GM19328 (cell line): Measurements from ENCODE around the gene TNIP1.
A peak's percentile ranks its signal among the peaks of the same experiment; 100 is the strongest.

ENCODE experiments used
- ATAC-seq: cut with Tn5 transposase; IDR thresholded peaks from one replicate; pipeline ENCODE4 v1.9.1; 2021; ENCODE audit warnings: mild to moderate bottlenecking, moderate library complexity; ENCODE audit not compliant: unreplicated experiment

TNIP1 gene

GRCh38 chr5:151106043-151106442, 25.2 kb upstream of the TNIP1 start:
- ATAC-seq: no peak

DNA sequence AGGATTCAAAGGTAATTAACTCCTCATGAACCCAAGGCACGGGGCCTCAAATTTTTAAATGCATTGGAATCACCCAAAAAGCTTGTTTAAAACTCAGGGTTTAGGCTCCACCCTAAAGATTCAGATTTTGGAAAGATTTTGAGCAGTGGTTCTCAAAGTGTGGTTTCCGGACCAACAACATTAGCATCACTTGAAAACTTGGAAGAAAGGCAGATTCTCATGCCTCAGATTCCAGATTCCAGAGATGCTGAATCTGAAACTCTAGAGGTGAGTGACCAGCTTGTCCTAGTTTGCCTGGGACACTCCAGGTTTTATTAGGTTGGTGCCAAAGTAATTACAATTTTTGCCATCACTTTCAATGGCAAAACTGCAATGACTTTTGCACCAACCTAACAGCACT, 24.7 kb upstream of the TNIP1 start:
- no peak for ATAC-seq

DNA sequence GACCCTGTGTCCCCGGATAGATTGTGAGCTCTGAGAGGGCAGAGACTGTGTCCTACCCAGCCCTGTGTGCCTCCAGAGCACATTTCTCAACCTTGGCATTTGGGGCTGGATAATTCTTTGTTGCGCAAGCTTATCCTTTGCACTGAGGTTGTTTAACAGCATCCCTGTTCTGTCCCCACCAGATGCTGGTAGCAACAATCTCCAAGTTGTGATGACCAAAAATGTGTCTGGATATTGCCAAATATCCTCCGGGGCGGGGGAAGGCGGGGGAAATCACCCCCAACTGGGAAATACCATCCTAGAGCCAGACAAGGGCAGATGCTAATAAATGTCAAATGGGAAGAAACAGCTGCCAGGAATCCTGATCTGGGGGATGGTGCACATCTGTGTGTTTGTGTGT, 24.0 kb upstream of the TNIP1 start:
- ATAC-seq: no peak

DNA sequence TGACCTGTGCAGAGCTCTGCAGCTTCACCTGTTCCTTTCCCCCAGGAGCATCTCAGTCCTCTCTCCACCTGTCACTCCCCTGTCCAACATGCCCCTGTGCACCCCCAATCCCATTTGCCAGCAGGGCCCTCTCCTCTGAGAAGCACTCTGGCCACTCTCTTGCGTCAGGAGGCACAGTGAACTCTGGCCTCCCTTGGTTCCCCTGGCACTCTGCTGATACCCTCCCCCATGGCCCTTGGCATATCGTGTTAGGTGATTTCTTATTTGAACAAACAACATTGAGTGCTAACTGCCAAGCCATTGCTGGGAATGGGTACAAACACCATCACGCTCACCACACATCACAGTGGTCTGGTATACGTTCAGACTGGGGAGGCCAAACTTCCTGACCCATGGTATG, 20.9 kb upstream of the TNIP1 start:
- no peak for ATAC-seq

- ATAC-seq: no peak
Observed at GRCh38 chr5:151101151-151101550, 20.3 kb upstream of the TNIP1 start.

DNA sequence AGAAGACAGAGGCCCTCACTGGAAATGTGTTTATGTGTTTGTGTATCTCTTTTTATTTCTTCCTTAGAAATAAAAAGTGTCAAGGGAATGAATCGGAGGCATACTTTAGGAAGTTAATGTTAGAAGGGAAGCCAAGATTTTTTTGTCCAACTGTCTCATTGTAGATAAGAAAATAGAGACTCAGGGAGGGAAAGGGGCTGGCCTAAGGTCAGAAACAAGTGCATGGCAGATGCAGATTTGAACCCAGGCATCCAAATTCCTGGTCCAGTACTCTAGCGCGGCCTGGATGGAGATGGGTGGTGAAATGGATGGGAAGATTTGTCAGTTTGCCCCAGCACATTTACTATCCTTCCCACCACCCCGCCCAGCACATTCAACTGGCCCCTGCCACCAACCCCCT, 19.8 kb upstream of the TNIP1 start:
- ATAC-seq: no peak

DNA sequence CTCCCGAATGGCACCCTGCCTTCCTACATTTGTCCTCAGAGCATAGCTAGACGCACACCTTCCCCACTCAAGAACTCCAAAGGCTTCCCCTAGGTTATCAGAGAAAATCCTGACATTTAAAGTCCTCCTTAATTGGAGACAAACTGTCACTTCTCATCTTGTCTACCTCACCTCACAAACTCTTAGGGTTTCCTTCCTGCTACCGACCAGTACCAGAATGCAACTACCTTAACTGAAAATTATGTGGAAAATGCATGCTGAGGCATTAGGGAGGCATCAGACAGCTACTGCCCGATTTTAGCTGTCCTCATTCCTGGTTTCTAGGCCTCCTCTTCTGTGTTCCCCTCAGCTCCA, 17.9 kb upstream of the TNIP1 start:
- no peak for ATAC-seq

DNA sequence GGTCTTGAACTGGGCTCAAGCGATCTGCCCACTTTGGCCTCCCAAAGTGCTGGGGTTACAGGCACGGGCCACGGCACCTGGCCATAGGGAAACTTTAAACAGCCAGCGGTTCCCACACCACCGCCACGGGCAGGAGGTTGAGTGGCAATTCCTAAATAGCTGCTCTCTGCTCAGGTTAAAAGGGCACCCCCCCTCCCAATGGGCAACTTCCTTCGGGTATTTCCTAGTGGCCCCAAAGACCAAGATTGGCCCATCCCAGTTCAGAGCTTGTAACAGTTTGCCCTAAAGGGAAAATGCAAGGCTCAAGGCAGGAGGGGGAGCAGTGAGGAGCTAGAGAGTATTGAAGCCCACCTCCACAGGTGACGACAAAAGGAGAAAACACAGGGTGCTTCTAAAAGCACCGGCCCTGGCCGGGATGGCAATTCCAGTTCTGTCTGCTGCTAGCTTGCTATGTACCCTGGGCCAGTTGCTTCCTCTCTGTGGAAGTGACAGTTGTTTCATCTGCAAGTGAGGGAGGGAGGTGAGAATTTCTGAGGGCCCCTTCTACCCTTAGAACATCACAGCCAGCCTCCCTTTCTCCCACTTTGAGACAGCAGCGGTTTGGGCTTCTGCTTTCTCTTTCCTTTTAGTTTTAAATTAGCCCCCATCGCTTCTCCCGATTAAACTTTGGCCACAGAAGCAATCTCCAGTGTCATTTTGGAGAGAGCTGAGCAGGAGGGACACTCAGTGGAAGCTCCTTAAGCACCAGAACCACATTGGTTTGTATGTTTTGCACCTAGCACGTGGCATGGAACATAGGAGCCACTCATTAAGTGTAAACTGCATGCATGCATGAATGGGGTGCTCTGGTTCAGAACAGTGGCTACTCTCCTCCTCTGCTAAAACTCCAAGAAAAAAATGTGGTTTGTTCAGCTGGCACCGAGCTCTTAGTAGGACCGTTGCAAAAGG, 17.3 kb upstream of the TNIP1 start:
- ATAC-seq: peak; percentile 38

DNA sequence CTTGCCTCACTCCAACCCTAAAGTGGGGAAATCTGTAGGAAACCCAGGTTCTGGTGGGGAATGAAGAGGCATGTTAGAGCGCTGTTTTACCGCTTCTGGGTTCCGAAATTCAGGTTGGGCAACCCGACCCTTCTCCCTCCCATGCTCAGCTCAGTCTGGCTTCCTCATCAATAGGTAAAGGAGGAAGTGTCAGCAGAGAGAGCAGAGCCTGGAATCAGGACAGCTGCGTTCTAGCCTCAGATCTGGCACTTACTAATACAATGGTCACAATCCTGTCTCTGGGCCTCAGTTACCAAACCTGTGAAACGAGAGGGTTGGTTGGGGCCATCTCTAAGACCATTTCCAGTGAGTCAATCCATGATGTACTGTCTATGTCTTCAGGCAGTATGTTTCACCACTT, 16.2 kb upstream of the TNIP1 start:
- ATAC-seq: no peak

DNA sequence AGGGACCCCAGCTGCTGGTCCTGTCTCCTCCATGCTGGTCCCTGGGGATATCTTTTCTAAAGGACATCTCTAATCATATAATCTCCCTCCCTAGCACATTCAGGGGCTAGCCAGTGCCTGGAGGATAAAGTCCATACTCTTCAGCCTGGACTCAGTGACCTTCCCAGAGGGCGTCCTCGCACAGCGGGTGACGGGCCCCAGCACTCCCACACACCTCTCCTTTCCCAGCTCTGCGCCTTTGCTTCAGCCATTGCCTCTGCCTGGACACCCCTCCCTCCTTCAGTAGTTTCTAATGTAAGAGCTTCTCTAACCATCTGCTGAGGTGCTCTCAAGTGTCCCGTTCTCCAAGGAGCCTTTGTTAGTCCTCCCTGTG, 15.2 kb upstream of the TNIP1 start:
- no peak for ATAC-seq

DNA sequence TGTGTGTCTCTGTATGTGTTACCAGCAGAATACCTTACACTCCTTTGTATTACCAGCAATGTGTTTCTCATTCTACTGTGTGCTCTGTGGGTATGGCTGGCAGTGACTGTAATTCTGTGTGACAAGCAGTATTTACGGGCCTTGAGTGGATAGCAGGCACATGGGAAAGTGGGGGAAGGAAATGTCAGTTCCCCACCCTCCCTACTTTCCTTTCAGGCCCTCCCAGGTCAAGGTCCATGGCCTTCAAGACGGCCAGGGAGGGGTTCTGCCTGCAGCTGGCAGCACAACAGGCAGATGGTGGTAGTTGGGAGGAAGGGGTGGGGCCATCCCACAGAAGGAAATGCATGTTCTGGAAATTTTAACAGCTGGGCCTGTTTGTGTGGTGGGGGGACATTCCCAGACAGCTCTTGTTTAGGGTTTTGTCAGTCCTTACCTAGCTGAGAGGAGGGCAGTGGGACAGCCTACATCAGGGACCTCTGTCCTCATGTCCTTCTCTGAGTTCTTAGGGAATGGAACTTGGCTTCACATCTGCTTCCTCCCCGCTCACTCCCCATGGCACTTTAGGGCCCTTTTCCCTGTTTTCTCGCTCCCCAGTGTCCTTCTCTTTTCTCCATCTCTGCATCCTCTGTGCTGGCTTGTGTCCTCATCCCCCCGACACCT, 14.6 kb upstream of the TNIP1 start:
- ATAC-seq: no peak

- no peak for ATAC-seq
Observed at GRCh38 chr5:151094852-151095245, 14.0 kb upstream of the TNIP1 start.

DNA sequence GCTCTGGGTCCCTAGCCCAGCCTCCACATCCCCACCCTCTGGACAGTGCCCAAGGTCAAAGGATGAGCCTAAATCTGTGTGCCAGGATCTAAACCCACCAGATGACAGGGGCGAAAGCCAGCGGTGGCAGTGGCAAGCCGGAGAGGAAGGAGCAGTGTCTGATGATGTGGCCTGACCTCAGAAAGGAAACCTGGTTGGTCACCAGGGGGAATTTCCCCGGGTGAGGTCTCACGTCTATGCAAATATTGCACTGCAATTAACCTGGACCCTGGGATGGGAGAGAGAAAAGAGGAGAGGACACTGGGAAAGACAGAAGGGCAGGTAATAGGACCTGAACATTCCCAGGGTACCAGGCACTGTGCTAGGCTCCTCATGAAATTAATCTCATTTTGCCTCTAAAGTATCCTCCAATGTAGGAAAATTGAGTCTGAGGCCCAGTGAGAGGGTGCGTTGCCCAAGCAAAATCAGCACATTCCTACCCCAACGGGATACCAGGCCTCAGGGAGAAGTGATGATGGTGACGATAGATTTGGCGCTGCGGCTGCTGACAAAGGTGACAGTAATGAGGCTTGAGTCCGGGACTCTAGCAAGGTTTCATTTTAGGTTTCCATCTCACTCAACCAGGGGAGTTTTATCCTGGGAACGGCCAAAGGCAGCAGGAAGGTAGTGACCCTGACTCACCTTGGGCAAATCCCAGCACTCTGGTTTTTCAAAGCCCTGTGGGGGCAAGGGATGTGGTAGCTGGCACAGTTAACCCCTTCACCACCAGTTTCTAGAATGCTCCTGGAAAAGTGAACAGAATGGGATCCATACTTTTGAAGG, 13.4 kb upstream of the TNIP1 start:
- peak; percentile 63 for ATAC-seq

DNA sequence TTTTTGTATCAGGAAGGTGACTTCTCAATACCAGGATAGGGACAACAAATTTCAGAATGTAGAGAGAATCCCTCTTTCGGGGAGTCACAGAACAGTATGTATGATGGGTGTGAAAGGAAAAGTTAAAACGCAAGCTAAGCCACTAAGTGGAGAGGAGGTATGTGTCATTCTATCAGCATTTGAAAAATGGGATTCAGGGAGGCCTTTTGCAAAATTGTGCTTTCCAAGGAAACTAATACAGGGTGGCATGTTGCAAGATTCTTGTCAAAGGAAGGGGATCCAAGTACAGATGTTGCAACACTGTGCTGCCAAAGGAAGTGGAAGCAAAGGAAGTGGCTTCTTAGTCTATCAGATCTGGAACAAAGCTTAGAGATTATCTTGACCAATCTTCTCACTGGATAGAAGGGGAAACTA, 12.6 kb upstream of the TNIP1 start:
- ATAC-seq: peak; percentile 7

DNA sequence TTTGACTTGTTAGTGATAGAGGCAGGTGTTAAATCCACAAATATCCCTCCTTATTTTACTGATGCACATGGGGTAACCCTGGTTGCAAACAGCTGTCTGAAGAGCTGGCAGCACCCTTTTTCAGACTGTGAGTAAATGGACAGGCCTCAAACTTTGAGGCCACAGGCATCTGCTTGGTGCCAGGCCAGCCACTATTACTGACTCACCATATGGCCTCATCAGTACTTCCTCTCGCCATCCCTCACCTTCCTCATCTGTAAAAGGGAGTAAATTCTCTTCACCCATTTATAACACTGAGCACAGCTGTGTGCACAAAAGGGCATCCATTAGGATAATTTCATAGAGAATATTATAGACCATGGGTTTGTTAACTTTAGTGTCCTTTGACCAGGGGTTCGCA, 11.9 kb upstream of the TNIP1 start:
- ATAC-seq: no peak

DNA sequence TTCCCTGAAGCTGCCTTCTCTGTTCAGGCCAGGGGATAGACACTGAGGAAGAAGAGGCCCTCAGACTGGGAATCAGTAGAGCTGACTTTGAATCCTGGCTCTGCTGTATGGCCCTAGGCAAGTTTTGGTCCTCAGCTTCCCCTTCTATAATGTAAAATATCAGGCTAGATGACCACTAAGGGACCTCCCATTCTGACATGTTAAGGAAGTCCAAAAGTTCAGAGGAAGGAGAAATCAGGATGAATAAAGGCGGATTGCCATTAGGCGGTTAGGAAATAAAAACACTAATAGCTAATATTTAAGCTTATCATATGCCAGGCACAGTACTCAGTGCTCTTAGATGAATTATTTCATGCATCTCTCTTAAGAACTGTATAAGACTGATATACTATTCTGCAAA, 8.9 kb upstream of the TNIP1 start:
- ATAC-seq: no peak

GRCh38 chr5:151088986-151089385, 8.2 kb upstream of the TNIP1 start:
- no peak for ATAC-seq

DNA sequence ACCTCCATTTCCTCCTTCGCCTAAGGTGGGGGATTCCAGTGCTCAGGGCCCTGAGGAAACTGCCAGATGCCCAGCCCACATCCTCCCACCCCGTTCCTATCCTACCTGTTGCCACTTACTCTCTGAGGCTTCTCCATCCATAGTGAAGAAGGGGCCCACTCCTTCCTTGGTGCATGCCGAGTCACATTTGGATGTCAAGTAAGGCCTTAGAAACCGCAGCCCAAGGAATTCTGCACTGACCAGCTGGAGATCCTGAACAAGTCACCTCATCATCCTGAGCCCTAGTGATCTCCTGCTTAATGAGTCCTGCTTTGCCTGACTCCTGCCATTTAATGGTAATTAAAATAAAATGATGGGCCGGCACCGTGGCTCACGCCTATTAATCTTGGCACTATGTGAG, 6.7 kb upstream of the TNIP1 start:
- no peak for ATAC-seq

DNA sequence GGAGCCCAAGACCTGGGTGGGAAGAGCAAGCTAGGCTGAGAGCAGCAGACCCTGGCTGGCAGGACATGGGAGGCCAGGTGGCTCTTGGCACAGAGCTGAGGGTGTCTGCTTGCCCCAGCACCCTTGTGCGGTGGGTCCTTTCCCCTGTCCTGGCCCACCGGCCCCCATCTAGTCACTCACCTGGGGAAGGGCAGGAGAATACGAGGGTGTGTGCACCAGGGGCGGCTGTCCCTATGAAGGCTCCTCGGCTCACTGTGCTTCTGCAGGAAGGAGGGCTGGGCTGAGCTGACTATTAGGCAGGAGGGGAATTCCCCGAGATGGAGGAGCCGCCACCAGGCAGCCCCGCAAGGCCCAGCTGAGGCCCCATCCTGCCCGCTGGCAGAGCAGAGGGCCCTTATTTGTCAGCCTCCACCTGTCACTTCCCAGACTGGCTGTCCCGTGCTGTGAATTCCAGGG, 6.1 kb upstream of the TNIP1 start:
- ATAC-seq: peak; percentile 72

- ATAC-seq: no peak
Observed at GRCh38 chr5:151086192-151086869, 5.5 kb upstream of the TNIP1 start.

DNA sequence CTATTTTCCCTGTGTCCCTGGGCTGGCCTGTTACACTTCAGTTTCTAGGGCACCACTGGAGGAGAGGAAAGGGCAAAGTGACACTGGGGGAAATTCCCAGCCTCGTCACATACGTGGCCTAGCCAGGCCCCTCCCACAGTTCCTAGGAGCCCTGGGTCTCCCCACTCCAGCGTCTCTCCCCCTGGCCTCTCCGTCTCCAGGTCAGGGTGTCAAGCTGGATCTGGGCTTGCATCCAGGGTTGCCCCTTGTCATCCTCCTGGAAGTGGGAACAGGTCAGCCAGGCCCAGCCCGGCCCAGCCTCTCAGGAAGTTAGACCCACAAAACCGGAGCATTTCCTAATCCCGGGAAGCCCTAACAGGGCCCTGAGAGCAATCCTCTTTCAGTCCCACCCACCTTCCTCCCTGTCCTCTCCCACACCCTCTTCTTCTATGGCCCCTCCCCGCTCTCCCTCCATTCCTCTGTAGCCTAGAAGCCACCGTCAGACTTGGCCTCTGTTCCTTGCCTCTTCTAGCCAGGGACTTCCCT, 4.7 kb upstream of the TNIP1 start:
- no peak for ATAC-seq
